Mesodermal cell (in vitro differentiated cells): ENCODE measurements around the gene MGMT.

ENCODE experiments used
- H3K27ac ChIP-seq: 2 replicates; pipeline ENCODE4 v1.7.0; 2013; ENCODE audit warnings: mild to moderate bottlenecking, low read depth, low read length, moderate library complexity; ENCODE audit not compliant: severe bottlenecking
- H3K36me3 ChIP-seq: 2 replicates; pipeline ENCODE4 v1.7.1; 2013; ENCODE audit warnings: mild to moderate bottlenecking, low read length, moderate library complexity; ENCODE audit not compliant: control insufficient read depth, insufficient read depth
- H3K4me1 ChIP-seq: one replicate; pipeline ENCODE4 v1.7.1; 2013; ENCODE audit warnings: mild to moderate bottlenecking, low read length; ENCODE audit not compliant: insufficient read depth, control insufficient read depth, poor library complexity, severe bottlenecking
- H3K4me3 ChIP-seq: 2 replicates; pipeline ENCODE4 v1.7.0; 2013; ENCODE audit warnings: low read length, control low read depth, mild to moderate bottlenecking; ENCODE audit not compliant: insufficient read depth, poor library complexity, severe bottlenecking; ENCODE audit errors: extremely low read depth
- H3K9me3 ChIP-seq: 2 replicates; pipeline ENCODE4 v1.7.1; 2013; ENCODE audit warnings: mild to moderate bottlenecking, low read length, moderate library complexity; ENCODE audit not compliant: control insufficient read depth
- WGBS, 2 experiments: methylation state at CpG; one replicate each; pipeline ENCODE4 v1.1.5; 2013; ENCODE audit warnings: missing lambda C conversion rate in 2 of 2; ENCODE audit not compliant: insufficient coverage in 2 of 2; 5-methylcytosine and 5-hydroxymethylcytosine counted together

Gene MGMT

DNA sequence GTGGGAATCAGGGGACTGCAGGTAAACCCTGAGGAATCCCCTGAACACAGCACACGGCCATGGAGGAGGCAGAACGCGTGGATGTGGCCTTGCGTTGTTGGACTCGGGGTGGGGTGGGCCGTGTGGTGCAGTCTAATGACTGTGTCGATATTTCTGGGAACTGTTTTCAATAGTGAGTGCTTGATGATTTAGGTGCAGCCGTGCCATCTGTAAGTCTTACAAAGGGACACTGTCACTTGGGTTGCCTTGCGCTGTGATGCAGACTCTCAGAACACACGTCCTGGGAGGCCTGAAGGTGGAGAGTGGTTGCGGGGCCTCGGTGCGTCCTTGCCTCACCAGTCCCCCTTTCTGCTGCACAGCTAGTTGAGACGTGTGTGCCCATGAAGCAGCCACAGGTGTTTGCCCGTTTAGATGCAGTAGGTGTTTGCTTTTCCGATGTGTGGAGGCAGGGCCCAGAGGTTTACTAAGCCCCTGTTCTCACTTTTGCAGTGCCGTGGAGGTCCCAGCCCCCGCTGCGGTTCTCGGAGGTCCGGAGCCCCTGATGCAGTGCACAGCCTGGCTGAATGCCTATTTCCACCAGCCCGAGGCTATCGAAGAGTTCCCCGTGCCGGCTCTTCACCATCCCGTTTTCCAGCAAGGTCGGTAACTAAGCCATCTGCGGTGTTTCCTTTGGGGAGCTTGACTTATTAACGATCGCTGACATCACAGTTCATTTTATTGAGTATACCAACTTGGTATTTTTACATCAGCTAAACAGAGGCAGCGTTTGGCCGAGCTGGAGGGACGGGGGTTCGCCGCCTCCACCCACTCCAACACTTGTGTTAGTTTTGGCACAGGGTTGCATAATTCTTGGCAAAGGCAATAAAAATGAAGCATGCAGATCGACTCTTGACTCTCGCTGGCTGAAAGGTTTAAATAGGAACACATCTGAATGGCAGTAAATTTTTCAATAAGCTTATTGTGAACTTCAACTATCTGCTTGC lies 240.7 kb downstream of the MGMT start:
- 87 to 89% methylated on average over 33 to 36 of the region's 37 CpGs for WGBS, 2 experiments
- H3K4me3 ChIP-seq: no peak overlapping the region
- H3K4me1 ChIP-seq: no peaks in the 10 kb centered on the region

DNA sequence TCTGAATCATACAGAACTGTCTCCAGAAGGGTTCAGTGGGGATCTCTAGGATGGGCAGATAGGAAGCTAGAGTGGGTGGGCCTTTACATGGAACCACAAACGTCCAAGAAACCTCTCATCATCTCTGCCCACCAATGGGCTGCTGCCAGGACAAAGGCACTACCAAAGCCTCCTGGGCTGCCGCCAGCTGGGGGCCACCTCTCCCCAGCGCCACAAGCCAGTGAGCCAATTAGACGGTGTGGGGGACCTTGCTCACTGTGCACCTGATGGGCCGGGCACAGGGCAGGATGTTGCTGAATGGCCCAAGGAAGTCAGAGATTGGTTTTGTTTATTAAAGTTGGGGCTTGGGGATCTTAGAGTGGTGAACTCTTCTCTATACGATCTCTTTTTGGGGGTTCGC lies 242.1 kb downstream of the MGMT start:
- no peaks in the 10 kb centered on the region for H3K9me3 ChIP-seq
- no peak overlapping the region for H3K4me3 ChIP-seq
- no peaks in the 10 kb centered on the region for H3K36me3 ChIP-seq
- 85 to 89% methylated on average over 6 to 7 of the region's 7 CpGs for WGBS, 2 experiments
- no peaks in the 10 kb centered on the region for H3K4me1 ChIP-seq
- no peak overlapping the region for H3K27ac ChIP-seq

More for the DNA sequence above, 240.7 kb downstream of the MGMT start:
- H3K9me3 ChIP-seq: no peaks in the 10 kb centered on the region
- no peak overlapping the region for H3K27ac ChIP-seq
- no peaks in the 10 kb centered on the region for H3K36me3 ChIP-seq

DNA sequence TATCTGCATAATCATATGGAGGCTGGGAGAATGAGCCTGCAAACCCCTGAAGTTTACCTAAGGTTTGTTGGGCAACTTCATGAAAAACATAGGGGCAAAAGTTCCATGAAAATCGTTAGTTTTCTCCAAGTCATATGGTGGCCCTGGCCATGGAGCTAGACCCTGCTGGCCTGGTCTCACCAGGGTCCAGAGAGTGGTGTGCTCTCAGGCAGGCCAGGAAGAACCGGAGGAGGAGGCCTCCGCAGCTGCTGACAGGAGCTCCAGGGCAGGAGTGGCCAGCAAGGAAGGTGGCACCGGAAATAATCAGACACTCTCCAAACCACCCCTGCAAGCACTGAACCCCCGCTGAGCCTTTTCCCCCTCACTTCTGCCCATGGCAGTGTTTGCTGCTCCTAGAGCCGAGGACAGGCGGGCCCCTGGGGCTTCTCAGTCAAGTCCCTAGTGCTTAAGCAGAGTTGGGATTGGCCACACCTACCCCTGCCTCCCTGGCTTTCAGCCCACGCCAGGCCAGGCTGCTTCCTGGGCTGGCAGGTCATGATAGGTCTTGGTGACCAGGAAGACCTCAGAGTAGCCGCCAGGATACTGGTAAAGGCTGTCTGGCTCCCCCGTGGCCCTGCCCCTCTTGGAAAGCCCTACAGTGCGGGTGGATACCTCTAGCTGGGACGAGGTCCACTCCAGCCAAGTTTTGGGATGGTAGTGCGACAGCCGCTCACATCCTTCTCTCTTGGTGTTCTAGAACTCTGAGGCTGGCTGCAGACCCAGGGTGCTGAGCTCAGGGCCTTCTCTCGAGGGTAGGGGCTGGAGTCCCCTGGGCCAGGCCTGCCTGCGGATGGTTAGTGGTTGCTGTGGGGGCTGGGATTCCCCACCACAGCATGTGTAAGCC lies 242.8 kb downstream of the MGMT start:
- no peaks in the 10 kb centered on the region for H3K4me1 ChIP-seq
- H3K36me3 ChIP-seq: no peaks in the 10 kb centered on the region
- WGBS, 2 experiments: 88 to 93% methylated on average over 11 to 15 of the region's 16 CpGs
- no peak overlapping the region for H3K27ac ChIP-seq
- H3K9me3 ChIP-seq: no peaks in the 10 kb centered on the region
- no peak overlapping the region for H3K4me3 ChIP-seq

DNA sequence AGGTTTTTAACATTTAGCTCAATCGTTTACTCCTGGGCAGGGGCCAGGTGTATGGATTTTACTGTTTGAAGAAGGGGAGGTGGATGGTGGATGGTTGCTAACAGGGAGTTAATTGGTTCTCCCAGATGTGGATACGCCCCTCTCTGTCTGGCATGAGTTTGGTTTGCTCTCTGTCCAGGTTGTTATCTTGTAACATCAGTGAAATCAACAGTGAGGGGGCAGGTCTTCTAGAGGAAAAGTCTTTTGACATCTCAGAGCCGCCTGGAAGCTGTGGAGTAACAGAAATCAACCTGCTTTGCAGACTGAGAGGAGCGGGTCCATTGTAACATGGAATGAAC lies 243.4 kb downstream of the MGMT start:
- Histone ChIP-seq H3K9me3 (no peaks in the 10 kb centered on the region), H3K36me3 (no peaks in the 10 kb centered on the region), H3K27ac (no peak overlapping the region), H3K4me3 (no peak overlapping the region), H3K4me1 (no peaks in the 10 kb centered on the region)
- WGBS, 2 experiments: 89 to 100% methylated on average over 2 to 3 of the region's 4 CpGs

DNA sequence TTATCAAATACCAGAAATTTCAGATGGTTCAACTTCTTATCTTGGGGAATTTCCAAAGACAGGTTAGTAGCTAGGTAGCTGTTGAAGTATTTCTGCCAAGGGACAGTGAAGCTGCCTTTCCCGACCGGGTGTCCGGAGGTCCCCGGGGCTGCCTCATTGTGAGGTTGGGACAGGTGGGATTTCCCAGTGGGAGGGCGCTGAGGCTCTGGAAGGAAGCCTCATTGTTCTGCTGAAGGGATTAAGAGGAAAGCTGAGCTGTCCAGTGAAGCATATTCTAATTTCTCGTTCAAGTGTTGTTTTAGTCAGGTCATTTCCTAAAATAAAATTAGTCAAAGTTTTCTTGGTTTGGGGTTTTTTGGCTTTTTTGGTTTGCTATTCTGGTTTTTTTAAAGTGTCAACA lies 244.2 kb downstream of the MGMT start:
- Histone ChIP-seq H3K4me3 (no peak overlapping the region), H3K27ac (no peak overlapping the region), H3K9me3 (no peaks in the 10 kb centered on the region), H3K36me3 (no peaks in the 10 kb centered on the region), H3K4me1 (no peaks in the 10 kb centered on the region)
- WGBS, 2 experiments: 61 to 65% methylated on average over 5 to 6 of the region's 6 CpGs

DNA sequence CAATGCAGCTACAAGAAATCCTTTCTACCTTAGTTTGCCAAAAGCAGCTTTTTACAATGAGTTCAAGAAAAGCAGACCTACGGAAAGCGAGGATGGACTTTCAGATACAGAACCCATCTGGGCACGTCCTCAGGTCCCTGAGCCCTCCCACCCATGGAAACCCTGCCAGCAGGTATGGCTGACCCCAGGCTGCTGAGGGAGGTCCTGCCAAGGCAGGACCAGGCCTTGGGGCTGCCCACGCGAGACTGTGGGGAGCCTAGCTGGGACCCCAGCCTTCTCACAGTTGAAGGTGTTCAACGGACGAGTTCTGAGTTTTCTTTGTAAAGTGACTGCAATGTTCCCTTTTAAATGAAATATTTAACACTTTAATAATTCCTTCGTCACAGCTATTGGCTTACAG lies 245.0 kb downstream of the MGMT start:
- WGBS, 2 experiments: 84 to 97% methylated on average over 3 to 5 of the region's 8 CpGs
- Histone ChIP-seq H3K27ac (no peak overlapping the region), H3K4me1 (no peaks in the 10 kb centered on the region), H3K9me3 (no peaks in the 10 kb centered on the region), H3K36me3 (no peaks in the 10 kb centered on the region), H3K4me3 (no peak overlapping the region)

DNA sequence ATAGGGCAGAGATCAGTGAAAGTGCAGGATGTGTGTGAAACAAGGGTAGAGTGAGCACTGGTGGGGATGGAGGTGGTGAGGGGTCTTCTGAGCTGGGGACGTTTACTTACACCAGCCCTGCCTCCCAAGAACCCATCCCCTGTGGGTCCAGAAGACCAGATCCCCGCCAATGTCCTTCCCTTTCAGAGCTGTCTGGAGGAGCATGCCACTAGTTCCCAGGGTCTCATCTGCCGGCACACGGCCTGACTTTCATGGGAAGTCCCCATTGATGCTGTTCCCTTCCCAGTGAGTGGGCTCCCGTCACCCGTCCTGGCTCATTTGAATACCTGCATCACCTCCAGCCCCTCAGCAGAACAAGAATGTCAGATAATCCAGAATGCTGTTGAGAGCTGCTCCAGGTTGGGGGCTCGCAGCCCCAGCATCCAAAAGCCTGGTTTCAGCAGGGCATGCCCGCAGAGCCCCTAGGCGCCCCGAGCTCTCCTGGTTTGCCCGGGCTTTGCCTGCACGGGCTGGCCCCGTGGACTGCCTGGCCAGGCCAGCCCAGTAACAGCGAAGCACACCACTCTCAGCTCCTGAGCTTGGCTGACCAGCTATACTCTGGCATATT lies 246.7 kb downstream of the MGMT start:
- Histone ChIP-seq H3K27ac (no peak overlapping the region), H3K4me1 (no peaks in the 10 kb centered on the region), H3K9me3 (no peaks in the 10 kb centered on the region), H3K36me3 (no peaks in the 10 kb centered on the region), H3K4me3 (no peak overlapping the region)
- 93 to 95% methylated on average over 11 to 13 of the region's 14 CpGs for WGBS, 2 experiments

DNA sequence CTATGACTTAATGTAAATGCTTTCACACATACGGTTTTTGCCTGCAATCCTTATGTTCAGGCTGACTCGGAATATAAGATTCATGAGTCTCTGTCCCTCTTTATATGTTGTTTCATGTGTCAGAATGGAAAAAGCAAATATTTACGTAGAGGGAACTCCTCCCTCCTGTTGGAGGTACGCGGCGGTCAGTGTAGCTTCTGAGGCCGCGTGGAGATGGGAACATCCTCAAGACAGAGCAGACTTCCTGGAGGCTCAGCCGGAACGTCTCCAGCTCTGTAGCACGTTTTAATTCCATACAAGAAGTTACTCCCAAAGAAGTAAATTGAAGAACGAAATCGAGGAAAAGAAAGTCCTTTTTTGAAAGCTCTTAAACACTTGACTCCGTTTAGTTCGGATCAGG lies 248.8 kb downstream of the MGMT start:
- Histone ChIP-seq H3K4me3 (no peak overlapping the region), H3K9me3 (no peaks in the 10 kb centered on the region), H3K4me1 (no peaks in the 10 kb centered on the region), H3K27ac (no peak overlapping the region), H3K36me3 (no peaks in the 10 kb centered on the region)
- WGBS, 2 experiments: 95 to 97% methylated on average over 12 to 15 of the region's 15 CpGs

DNA sequence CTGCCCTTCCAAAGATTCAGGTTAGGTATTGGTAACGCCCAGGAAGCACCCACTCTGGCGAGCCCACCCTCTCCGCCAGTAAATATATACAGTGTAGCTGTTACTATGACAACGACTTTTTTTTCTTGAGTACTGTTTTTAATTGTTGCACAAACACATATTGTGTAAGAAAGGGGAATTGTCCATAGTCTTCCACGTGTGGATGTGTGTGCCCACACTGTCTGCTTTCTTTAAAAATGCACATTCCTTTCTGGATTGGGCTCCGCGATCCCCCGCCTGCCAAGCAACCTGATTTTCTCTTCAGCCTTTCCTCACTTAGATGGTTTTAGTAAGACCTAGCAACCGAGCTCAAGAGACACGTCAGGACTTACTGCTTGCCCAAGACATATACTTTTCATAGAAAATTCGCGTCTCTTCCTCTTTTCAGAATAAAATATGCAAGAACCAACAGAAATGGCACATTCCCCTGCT lies 249.2 kb downstream of the MGMT start:
- WGBS, 2 experiments: 78 to 85% methylated on average over 5 to 7 of the region's 12 CpGs

DNA sequence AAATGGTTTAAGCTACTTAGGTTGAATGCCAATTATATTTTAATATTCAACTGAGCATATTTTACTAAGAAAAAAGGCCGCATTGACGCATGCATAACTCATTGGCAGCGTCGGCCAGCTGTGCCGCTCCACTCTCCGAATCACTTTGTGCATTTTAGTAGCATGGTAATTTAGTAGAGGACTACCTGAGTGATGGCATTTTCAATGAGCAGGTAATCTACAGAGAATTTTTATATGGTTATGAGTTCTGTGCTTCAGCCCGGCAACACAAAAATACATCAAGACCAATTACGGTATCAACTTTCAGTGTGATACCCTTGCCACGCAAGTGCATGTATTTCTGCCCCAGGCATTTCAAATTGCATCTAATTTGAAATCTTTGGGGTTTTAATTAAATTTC lies 249.8 kb downstream of the MGMT start:
- Histone ChIP-seq H3K9me3 (no peaks in the 10 kb centered on the region), H3K4me1 (no peaks in the 10 kb centered on the region), H3K4me3 (no peak overlapping the region), H3K36me3 (no peaks in the 10 kb centered on the region), H3K27ac (no peak overlapping the region)
- WGBS, 2 experiments: 93 to 100% methylated on average over 3 to 6 of the region's 9 CpGs

More for the DNA sequence above, 249.2 kb downstream of the MGMT start:
- H3K36me3 ChIP-seq: no peaks in the 10 kb centered on the region
- H3K27ac ChIP-seq: no peak overlapping the region
- no peaks in the 10 kb centered on the region for H3K4me1 ChIP-seq
- H3K9me3 ChIP-seq: no peaks in the 10 kb centered on the region
- no peak overlapping the region for H3K4me3 ChIP-seq
